ENCODE measurements around the gene ALDOC.
A peak's percentile ranks its signal among the peaks of the same experiment; 100 is the strongest.
"Not testable (repeated sequence)": the region's sequence is repeated elsewhere in the genome, so short reads cannot be mapped to it uniquely, and the experiment has no call there.

Gene ALDOC

GRCh38 chr17:28576758-28577465 lies at the start of gene ALDOC:
Gene ALDOC (minus strand): TSS chr17:28576895. CDS start chr17:28575532, 1,363 bp downstream.
- peak; percentile 90 to 95 for DNase-seq

GRCh38 chr17:28624148-28624547 lies 47.5 kb upstream of the ALDOC start:
- no peak for DNase-seq

- DNase-seq = no peak
These were observed 47.0 kb upstream of the ALDOC start for GRCh38 chr17:28623696-28624095.

- DNase-seq = no peak
These were observed 45.5 kb upstream of the ALDOC start for GRCh38 chr17:28622186-28622585.

- no peak for DNase-seq
These were observed 43.3 kb upstream of the ALDOC start for GRCh38 chr17:28620010-28620409.

GRCh38 chr17:28618464-28618863 lies 41.8 kb upstream of the ALDOC start:
- no peak for DNase-seq

- DNase-seq = no peak
These were observed 39.6 kb upstream of the ALDOC start for GRCh38 chr17:28616281-28616680.

- no peak for DNase-seq
These were observed 38.7 kb upstream of the ALDOC start for GRCh38 chr17:28615260-28615940.

- DNase-seq = no peak
These were observed 37.3 kb upstream of the ALDOC start, which contains the start of gene RSKR for GRCh38 chr17:28613931-28614381. Gene RSKR (minus strand): TSS chr17:28614185. CDS start chr17:28614161, 24 bp downstream.

- DNase-seq = no peak
These were observed 36.5 kb upstream of the ALDOC start for GRCh38 chr17:28612936-28613872.

GRCh38 chr17:28612531-28612930 lies 35.8 kb upstream of the ALDOC start:
- DNase-seq = no peak

- no peak for DNase-seq
These were observed 33.7 kb upstream of the ALDOC start for GRCh38 chr17:28610376-28610775.

GRCh38 chr17:28604031-28604430 lies 27.3 kb upstream of the ALDOC start:
- not testable (repeated sequence) for DNase-seq

- no peak for DNase-seq
These were observed 22.9 kb upstream of the ALDOC start for GRCh38 chr17:28599311-28600184.

- peak in 1 of 2 experiments; percentile 81 for DNase-seq
These were observed 22.2 kb upstream of the ALDOC start, which contains the start of gene SPAG5 for GRCh38 chr17:28598799-28599310. Gene SPAG5 (minus strand): TSS chr17:28599025. CDS start chr17:28598946, 79 bp downstream.

GRCh38 chr17:28598389-28598788 lies 21.7 kb upstream of the ALDOC start:
- DNase-seq = no peak

- DNase-seq = no peak
These were observed 21.1 kb upstream of the ALDOC start for GRCh38 chr17:28597606-28598383.

GRCh38 chr17:28592260-28592659 lies 15.6 kb upstream of the ALDOC start:
- DNase-seq = no peak

GRCh38 chr17:28585851-28586250 lies 9.2 kb upstream of the ALDOC start:
- no peak for DNase-seq

GRCh38 chr17:28584434-28584833 lies 7.7 kb upstream of the ALDOC start:
- no peak for DNase-seq

- DNase-seq = no peak
These were observed 5.8 kb upstream of the ALDOC start for GRCh38 chr17:28582513-28582912.
